Right lobe of liver (tissue), 6 donors: ENCODE measurements around the gene SLTM. TPM values are rescaled to one million over a fixed set of nuclear protein-coding genes. Genes with fewer than 3 reads are reported as not detected.
"Not testable (repeated sequence)": the region's sequence is repeated elsewhere in the genome, so short reads cannot be mapped to it uniquely, and the experiment has no call there.

Source experiments
- ATAC-seq, 4 donors: fragments of 200-7000 bp; cut with Tn5 transposase; one replicate each; pipeline ENCODE4 v1.9.1; 2020; ENCODE audit warnings: mild to moderate bottlenecking in 4 of 4, moderate library complexity in 4 of 4
- DNase-seq, 3 donors: peaks; one replicate each; pipeline ENCODE4 v3.0.0-alpha.2; 2020
- H3K27ac ChIP-seq, 3 donors: fragments of 200-600 bp; one replicate each; pipeline ENCODE4 v1.8.0; 2022
- H3K27me3 ChIP-seq, 2 donors: fragments of 200-600 bp; one replicate each; pipeline ENCODE4 v1.8.0; 2022
- H3K36me3 ChIP-seq, 4 donors: fragments of 200-600 bp; sonication (generic) in 1 of 4; one replicate each; pipeline versions ENCODE4 v1.5.1 to v1.8.0; 2017 to 2022; ENCODE audit warnings: control low read depth in 1 of 4
- H3K4me1 ChIP-seq, 4 donors: fragments of 200-600 bp; sonication (generic) in 1 of 4; one replicate each; pipeline versions ENCODE4 v1.5.1 to v1.8.0; 2017 to 2022; ENCODE audit warnings: control low read depth in 1 of 4
- H3K4me3 ChIP-seq, 3 donors: fragments of 200-600 bp; one replicate each; pipeline ENCODE4 v1.8.0; 2022
- H3K9me3 ChIP-seq, 4 donors: fragments of 200-600 bp; sonication (generic) in 1 of 4; one replicate each; pipeline versions ENCODE4 v1.5.1 to v1.8.0; 2017 to 2022; ENCODE audit warnings: control low read depth in 1 of 4
- POLR2A ChIP-seq: fragments of 450-650 bp; IDR thresholded peaks from one replicate; pipeline ENCODE4 v1.6.1; 2017; ENCODE audit warnings: antibody characterized with exemption, mild to moderate bottlenecking
- WGBS: methylation state at CpG from one replicate; pipeline ENCODE4 v1.1.6; 2018; ENCODE audit warnings: low coverage, low lambda C conversion rate; ENCODE audit not compliant: insufficient coverage; ENCODE audit errors: missing lambda C conversion rate; 5-methylcytosine and 5-hydroxymethylcytosine counted together
- intact Hi-C, 2 donors: fragments of 100-400 bp; cut with DNase I; formaldehyde crosslinking; loops; one replicate each; pipeline versions ENCODE4 v1.11.2 to v1.14.1; 2022
- total RNA-seq, 6 experiments: library from RNA; depleted of rRNA in 2 of 6; stranded (reverse); fragments of >200 nt in 2 of 6; fragmentation: NEBNext Ultra II Directional in 3 of 6; extraction: Animal tissue kit (Norgen Biotek cat#: 25700) in 3 of 6; gene quantifications; one replicate each; pipeline versions ENCODE4 v1.1.0 to v1.2.4, GENCODE V29; 2016 to 2023
- TF ChIP-seq, protein P1 (sequence below), 4 donors: fragments of 200-600 bp in 3 of 4; fragments of 450-650 bp in 1 of 4; IDR thresholded peaks; one replicate each; pipeline versions ENCODE4 v1.5.1 to v1.8.0; 2016 to 2022; ENCODE audit warnings: antibody characterized with exemption in 4 of 4, mild to moderate bottlenecking in 2 of 4
- donor health status: DM: no; HTN: yes; CAD: no.
- donor health status: DM: no; HTN: no; CAD: no.
- donor health status: DM: no; HTN: no; CAD: no.
- donor health status: DM: no; HTN: yes; CAD: no.
- donor health status: DM: no; HTN: yes; CAD: no.

Gene SLTM
- total RNA-seq, 6 experiments from 2014 or later: 27.7 to 39.4 (median 30.2) TPM

DNA sequence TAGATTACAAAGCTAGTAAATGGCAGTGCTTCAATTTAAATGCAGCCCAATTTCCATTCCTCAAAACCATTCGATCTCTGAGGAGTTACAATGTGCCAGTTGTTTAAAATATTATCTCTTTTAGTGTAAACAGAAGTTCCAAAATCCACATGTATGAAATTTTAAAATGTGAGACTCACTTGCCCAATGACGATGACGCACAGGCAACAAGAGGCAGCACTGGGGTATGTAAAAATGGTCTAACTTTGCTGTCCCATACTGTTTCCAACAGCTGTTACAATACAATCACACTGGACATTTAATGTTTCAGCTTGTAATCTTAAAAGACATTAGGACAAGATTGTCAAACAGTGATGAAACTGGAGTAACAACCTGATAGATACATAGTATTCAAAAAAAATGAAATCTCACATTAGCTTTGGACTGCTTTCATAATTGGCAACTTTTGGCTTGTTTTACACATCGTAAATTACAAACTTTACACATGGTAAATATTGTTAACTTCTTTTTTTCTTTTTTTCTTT lies 12.2 kb downstream of the SLTM start:
- Histone ChIP-seq H3K27me3 (no peaks in the 10 kb centered on the region), H3K4me3 (no peak overlapping the region), H3K4me1 (peaks cover 0 to 15% (median 6%) of the 10 kb centered on the region in 4 donors), H3K9me3 (no peaks in the 10 kb centered on the region), H3K27ac (no peak overlapping the region), H3K36me3 (peaks cover 0 to 6% (median 0%) of the 10 kb centered on the region in 4 donors)
- ATAC-seq: no peak
- intact Hi-C loops: no loop called here
- TF ChIP-seq, protein P1, sequence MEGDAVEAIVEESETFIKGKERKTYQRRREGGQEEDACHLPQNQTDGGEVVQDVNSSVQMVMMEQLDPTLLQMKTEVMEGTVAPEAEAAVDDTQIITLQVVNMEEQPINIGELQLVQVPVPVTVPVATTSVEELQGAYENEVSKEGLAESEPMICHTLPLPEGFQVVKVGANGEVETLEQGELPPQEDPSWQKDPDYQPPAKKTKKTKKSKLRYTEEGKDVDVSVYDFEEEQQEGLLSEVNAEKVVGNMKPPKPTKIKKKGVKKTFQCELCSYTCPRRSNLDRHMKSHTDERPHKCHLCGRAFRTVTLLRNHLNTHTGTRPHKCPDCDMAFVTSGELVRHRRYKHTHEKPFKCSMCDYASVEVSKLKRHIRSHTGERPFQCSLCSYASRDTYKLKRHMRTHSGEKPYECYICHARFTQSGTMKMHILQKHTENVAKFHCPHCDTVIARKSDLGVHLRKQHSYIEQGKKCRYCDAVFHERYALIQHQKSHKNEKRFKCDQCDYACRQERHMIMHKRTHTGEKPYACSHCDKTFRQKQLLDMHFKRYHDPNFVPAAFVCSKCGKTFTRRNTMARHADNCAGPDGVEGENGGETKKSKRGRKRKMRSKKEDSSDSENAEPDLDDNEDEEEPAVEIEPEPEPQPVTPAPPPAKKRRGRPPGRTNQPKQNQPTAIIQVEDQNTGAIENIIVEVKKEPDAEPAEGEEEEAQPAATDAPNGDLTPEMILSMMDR (IDR thresholded peaks at IDR 0.05): no peak
- no peak for TF ChIP-seq POLR2A
- WGBS: 88% methylated on average over 4 of the region's 4 CpGs
- no peak for DNase-seq

DNA sequence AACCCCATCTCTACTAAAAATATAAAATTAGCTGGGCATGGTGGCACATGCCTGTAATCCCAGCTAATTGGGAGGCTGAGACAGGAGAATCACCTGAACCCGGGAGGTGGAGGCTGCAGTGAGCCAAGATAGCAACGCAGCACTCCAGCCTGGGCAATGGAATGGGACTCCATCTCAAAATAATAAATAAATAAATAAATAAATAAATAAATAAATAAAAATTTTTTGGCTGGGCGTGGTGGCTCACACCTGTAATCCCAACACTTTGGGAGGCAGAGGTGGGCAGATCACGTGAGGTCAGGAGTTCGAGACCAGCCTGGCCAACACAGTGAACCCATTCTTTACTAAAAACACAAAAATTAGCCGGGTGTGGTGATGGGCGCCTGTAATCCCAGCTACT lies 13.0 kb downstream of the SLTM start:
- H3K4me1 ChIP-seq: peaks cover 0 to 15% (median 6%) of the 10 kb centered on the region in 4 donors
- DNase-seq, H3K27me3 ChIP-seq, H3K36me3 ChIP-seq, intact Hi-C loops, H3K9me3 ChIP-seq, H3K4me3 ChIP-seq, H3K27ac ChIP-seq, ATAC-seq: not testable (repeated sequence)
- 88% methylated on average over 6 of the region's 7 CpGs for WGBS

DNA sequence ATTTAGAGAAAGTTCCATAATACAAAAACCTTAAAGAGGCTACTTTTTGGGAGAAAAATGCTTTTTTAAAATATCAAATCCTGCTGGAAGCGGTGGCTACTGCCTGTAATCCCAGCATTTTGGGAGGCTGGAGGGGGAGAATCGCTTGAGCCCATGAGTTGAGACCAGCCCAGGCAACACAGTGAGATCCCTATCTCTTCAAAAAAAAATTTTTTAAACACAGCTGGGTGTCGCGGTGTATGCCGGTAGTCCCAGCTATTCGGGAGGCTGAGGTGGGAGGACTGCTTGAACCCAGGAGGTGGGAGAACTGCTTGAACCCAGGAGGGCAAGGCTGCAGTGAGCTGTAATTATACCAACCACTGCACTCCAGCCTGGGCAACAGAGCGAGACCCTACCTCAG lies 14.2 kb downstream of the SLTM start:
- no peak for ATAC-seq
- intact Hi-C loops: no loop called here

DNA sequence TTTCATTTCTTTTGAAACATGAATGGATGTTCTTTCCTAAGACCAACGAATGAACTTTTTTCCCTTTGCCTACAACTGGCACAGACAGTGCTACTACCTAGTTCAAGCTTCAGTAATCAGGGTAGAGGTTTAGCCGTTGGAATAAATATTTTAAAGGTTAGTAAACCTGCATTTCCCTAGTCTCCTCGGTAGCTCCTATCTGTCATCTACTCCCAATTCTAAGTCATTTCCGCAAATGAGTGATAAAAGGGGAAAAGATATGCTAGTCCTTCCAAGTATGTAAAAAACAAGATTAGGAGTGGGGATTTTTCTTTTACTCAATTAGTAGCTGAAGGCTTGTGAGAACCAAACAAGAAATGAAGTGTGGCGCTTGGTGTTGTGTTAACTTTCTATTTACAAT lies 15.2 kb downstream of the SLTM start:
- H3K4me1 ChIP-seq: no peaks in the 10 kb centered on the region
- 51% methylated on average over 5 of the region's 5 CpGs for WGBS
- TF ChIP-seq, protein P1 (IDR thresholded peaks at IDR 0.05): no peak
- intact Hi-C loops: no loop called here
- H3K36me3 ChIP-seq: peaks cover 0 to 23% (median 0%) of the 10 kb centered on the region in 4 donors
- ATAC-seq (no peak), DNase-seq (no peak)
- H3K27me3 ChIP-seq: no peaks in the 10 kb centered on the region
- H3K27ac ChIP-seq: no peak overlapping the region
- H3K9me3 ChIP-seq: no peaks in the 10 kb centered on the region
- no peak overlapping the region for H3K4me3 ChIP-seq

More for the DNA sequence above, 14.2 kb downstream of the SLTM start:
- no peak for DNase-seq
- H3K4me3 ChIP-seq: no peak overlapping the region
- TF ChIP-seq POLR2A: no peak
- TF ChIP-seq, protein P1 (IDR thresholded peaks at IDR 0.05): no peak
- H3K9me3 ChIP-seq: no peaks in the 10 kb centered on the region
- peaks cover 0 to 18% (median 0%) of the 10 kb centered on the region in 4 donors for H3K36me3 ChIP-seq
- H3K4me1 ChIP-seq: peaks cover 0 to 4% (median 2%) of the 10 kb centered on the region in 4 donors
- H3K27ac ChIP-seq: no peak overlapping the region
- WGBS: 100% methylated on average over 6 of the region's 7 CpGs
- H3K27me3 ChIP-seq: no peaks in the 10 kb centered on the region

DNA sequence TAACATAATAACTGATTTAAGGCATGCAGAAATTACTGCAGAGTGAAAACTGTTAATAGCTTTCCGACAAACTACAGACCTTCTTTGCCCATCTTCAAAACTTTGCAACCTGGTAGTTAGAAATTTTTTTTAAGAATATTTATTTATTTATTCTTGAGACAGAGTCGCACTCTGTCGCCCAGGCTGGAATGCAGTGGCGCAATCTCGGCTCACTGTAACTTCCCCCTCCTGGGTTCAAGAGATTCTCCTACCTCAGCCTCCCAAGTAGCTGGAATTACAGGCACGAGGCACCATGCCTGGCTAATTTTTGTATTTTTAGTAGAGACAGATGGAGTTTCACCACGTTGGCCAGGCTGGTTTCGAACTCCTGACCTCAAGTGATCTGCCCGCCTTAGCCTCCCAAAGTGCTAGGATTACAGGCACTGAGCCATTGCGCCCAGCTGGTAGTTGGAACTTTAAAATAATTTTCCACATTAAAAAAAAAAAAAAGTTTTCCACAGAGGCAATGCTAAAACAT lies 15.8 kb downstream of the SLTM start:
- 81% methylated on average over 10 of the region's 10 CpGs for WGBS
- ATAC-seq, H3K4me1 ChIP-seq, H3K27ac ChIP-seq, H3K4me3 ChIP-seq, intact Hi-C loops, DNase-seq, H3K27me3 ChIP-seq, H3K9me3 ChIP-seq: not testable (repeated sequence)
- H3K36me3 ChIP-seq: peaks cover 0 to 28% (median 3%) of the 10 kb centered on the region in 4 donors
